Common myeloid progenitor, CD34-positive (primary cell): ENCODE results near the gene HBQ1. TPM values are rescaled to one million over a fixed set of nuclear protein-coding genes. Genes with fewer than 3 reads are reported as not detected.

Experiments
- CTCF ChIA-PET: fragments of 350-600 bp; sonication (Branson Sonifier 250); formaldehyde crosslinking; loops from one replicate; lab custom pipeline; 2021; ENCODE audit warnings: antibody characterized with exemption; lab: Charles Lee
- POLR2A ChIA-PET: fragments of 350-600 bp; sonication (Branson Sonifier 250); formaldehyde crosslinking; loops from one replicate; lab custom pipeline; 2021; ENCODE audit warnings: antibody characterized with exemption; lab: Charles Lee
- DNase-seq, 3 donors: peaks; one replicate each; pipeline versions ENCODE4 v3.0.0 to v3.0.0-alpha.2; 2013
- H3K27ac ChIP-seq, 2 experiments: 1 replicate in 1 of 2; 2 replicates in 1 of 2; pipeline ENCODE4 v1.7.0; 2013; ENCODE audit warnings: inconsistent platforms in 2 of 2, low read length in 2 of 2, mild to moderate bottlenecking in 2 of 2, low read depth in 1 of 2, moderate library complexity in 1 of 2; ENCODE audit not compliant: severe bottlenecking in 2 of 2, insufficient read depth in 1 of 2, poor library complexity in 1 of 2
- H3K27me3 ChIP-seq, 5 experiments: replicated peaks in 2 of 5; 1 replicate in 3 of 5; 2 replicates in 2 of 5; pipeline versions ENCODE4 v1.6.1 to v1.7.0; 2013; ENCODE audit warnings: low read length in 4 of 5, mild to moderate bottlenecking in 2 of 5, moderate library complexity in 2 of 5, inconsistent platforms in 1 of 5; ENCODE audit not compliant: insufficient read depth in 5 of 5, control insufficient read depth in 4 of 5
- H3K36me3 ChIP-seq, 4 experiments: 1 replicate in 2 of 4; 2 replicates in 2 of 4; pipeline versions ENCODE4 v1.6.1 to v1.7.0; 2013; ENCODE audit warnings: low read length in 3 of 4, control low read depth in 1 of 4, mild to moderate bottlenecking in 1 of 4; ENCODE audit not compliant: control insufficient read depth in 4 of 4, insufficient read depth in 4 of 4
- H3K4me1 ChIP-seq, 4 experiments: 1 replicate in 3 of 4; 2 replicates in 1 of 4; pipeline versions ENCODE4 v1.6.1 to v1.7.1; 2013; ENCODE audit warnings: low read length in 3 of 4, mild to moderate bottlenecking in 3 of 4, control low read depth in 1 of 4, inconsistent platforms in 1 of 4, moderate library complexity in 1 of 4; ENCODE audit not compliant: control insufficient read depth in 4 of 4, insufficient read depth in 4 of 4; ENCODE audit errors: control extremely low read depth in 1 of 4
- H3K4me3 ChIP-seq, 7 experiments: 1 replicate in 4 of 7; 2 replicates in 3 of 7; pipeline versions ENCODE4 v1.5.1 to v1.7.0; 2013; ENCODE audit warnings: mild to moderate bottlenecking in 7 of 7, low read length in 6 of 7, moderate library complexity in 6 of 7, inconsistent platforms in 2 of 7, low read depth in 2 of 7, control low read depth in 1 of 7; ENCODE audit not compliant: insufficient read depth in 4 of 7, control insufficient read depth in 1 of 7; ENCODE audit errors: extremely low read depth in 1 of 7
- H3K9me3 ChIP-seq, 5 experiments: 1 replicate in 4 of 5; 2 replicates in 1 of 5; pipeline versions ENCODE4 v1.6.1 to v1.7.1; 2013; ENCODE audit warnings: low read length in 4 of 5, mild to moderate bottlenecking in 2 of 5, inconsistent platforms in 1 of 5, low read depth in 1 of 5, moderate library complexity in 1 of 5; ENCODE audit not compliant: control insufficient read depth in 4 of 5, insufficient read depth in 2 of 5; ENCODE audit errors: control extremely low read depth in 1 of 5
- WGBS: methylation state at CpG from one replicate; pipeline ENCODE4 v1.1.5; 2013; ENCODE audit not compliant: insufficient coverage; 5-methylcytosine and 5-hydroxymethylcytosine counted together
- polyA plus RNA-seq: library from polyadenylated mRNA; unstranded; fragments of 120-200 nt; gene quantifications from one replicate; pipeline ENCODE4 v1.2.1, GENCODE V29; 2013

Gene HBQ1
- polyA plus RNA-seq: 2.0 TPM

DNA sequence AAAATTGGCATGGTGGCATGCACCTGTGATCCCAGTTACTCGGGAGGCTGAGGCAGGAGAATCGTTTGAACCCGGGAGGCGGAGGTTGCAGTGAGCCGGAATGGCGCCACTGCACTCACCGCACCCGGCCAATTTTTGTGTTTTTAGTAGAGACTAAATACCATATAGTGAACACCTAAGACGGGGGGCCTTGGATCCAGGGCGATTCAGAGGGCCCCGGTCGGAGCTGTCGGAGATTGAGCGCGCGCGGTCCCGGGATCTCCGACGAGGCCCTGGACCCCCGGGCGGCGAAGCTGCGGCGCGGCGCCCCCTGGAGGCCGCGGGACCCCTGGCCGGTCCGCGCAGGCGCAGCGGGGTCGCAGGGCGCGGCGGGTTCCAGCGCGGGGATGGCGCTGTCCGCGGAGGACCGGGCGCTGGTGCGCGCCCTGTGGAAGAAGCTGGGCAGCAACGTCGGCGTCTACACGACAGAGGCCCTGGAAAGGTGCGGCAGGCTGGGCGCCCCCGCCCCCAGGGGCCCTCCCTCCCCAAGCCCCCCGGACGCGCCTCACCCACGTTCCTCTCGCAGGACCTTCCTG, at the start of gene HBQ1:
HBQ1 (plus strand) TSS at position 359 of the 575 bp plus-strand sequence; CDS start at position 387, 28 bp downstream.
- peak within 1 kb of the TSS in 4 of 7 experiments; percentile 28 to 63 (median 48) for H3K4me3 ChIP-seq
- peaks cover 0 to 3% (median 0%) of the 10 kb centered on the region in 4 experiments for H3K36me3 ChIP-seq
- H3K4me1 ChIP-seq: peaks cover 0 to 24% (median 20%) of the 10 kb centered on the region in 4 experiments
- H3K9me3 ChIP-seq: no peaks in the 10 kb centered on the region
- peak; percentile 49 to 59 (median 55) for DNase-seq
- POLR2A ChIA-PET: interaction anchor here (0.5 kb wide), 1 partner anchor 21 kb away, joined by 5 read pairs; no protein-coding TSS in a partner anchor
- WGBS: 8% methylated on average over 48 of the region's 59 CpGs
- CTCF ChIA-PET: interaction anchor here (0.6 to 5.5 kb wide), 10 partner anchors 12 to 76 kb away, joined by 3 to 59 read pairs (median 4); no protein-coding TSS in a partner anchor
- H3K27me3 ChIP-seq: peaks cover 0 to 44% (median 15%) of the 10 kb centered on the region in 5 experiments
- H3K27ac ChIP-seq: no peak within 1 kb of the TSS

DNA sequence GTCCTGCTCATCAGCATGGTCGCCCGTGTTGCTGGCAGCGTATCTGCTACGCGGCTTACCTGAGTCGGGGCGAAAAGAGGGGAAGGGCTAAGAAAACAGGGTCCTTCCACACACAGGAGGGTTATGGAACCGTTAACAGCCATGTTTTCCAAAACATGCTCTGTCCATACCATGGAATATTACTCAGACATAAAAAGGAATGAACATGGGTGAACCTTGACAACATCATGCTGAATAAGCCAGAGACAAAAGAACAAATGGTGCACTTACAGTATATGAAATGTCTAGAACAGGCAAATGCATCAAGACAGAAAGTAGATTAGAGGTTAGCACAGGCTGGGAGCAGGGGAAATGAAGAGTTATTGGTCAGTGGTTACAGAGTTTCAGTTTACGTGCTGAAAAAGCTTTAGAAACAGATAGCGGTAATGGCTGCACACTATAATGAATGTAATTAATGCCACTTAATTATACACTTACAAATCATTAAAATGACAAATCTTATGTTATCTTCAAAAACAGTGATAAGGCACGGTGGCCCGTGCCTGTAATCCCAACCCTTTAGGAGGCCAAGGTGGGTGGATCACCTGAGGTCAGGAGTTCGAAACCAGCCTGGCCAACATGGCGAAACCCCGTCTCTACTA, 49.6 kb upstream of the HBQ1 start:
- peaks cover 0 to 5% (median 1%) of the 10 kb centered on the region in 4 experiments for H3K4me1 ChIP-seq
- H3K9me3 ChIP-seq: no peaks in the 10 kb centered on the region
- no peak overlapping the region for H3K27ac ChIP-seq
- H3K4me3 ChIP-seq: no peak overlapping the region
- ChIA-PET CTCF (interaction anchor here (3.1 to 5.9 kb wide), 2 partner anchors 12 to 23 kb away, joined by 10 to 34 read pairs; no protein-coding TSS in a partner anchor), POLR2A (no interaction called here)
- peaks cover 2 to 9% (median 3%) of the 10 kb centered on the region in 4 experiments for H3K36me3 ChIP-seq
- 96% methylated on average over 8 of the region's 15 CpGs for WGBS
- DNase-seq: no peak
- H3K27me3 ChIP-seq: no peaks in the 10 kb centered on the region

- Histone ChIP-seq H3K4me3 (no peak overlapping the region), H3K36me3 (peaks cover 2 to 7% (median 3%) of the 10 kb centered on the region in 4 experiments), H3K4me1 (peaks cover 0 to 6% (median 2%) of the 10 kb centered on the region in 4 experiments), H3K27me3 (no peaks in the 10 kb centered on the region), H3K9me3 (no peaks in the 10 kb centered on the region), H3K27ac (no peak overlapping the region)
- DNase-seq: no peak
- POLR2A ChIA-PET: no interaction called here
- WGBS: 96% methylated on average over 5 of the region's 7 CpGs
- CTCF ChIA-PET: interaction anchor here (1.8 to 5.3 kb wide), 3 partner anchors 14 to 60 kb away, joined by 5 to 29 read pairs (median 10); partner anchors contain the start of gene HBQ1
These were observed 48.1 kb upstream of the HBQ1 start for GRCh38 chr16:132120-132519.

- peaks cover 0 to 7% (median 3%) of the 10 kb centered on the region in 4 experiments for H3K36me3 ChIP-seq
- POLR2A ChIA-PET: no interaction called here
- CTCF ChIA-PET: interaction anchor here (1.3 to 5.3 kb wide), 5 partner anchors 8 to 58 kb away, joined by 4 to 29 read pairs (median 5); partner anchors contain the start of gene HBQ1
- H3K4me3 ChIP-seq: no peak overlapping the region
- no CpG with 5 or more reads among the region's 2 CpGs for WGBS
- no peak for DNase-seq
- H3K4me1 ChIP-seq: peaks cover 3 to 13% (median 8%) of the 10 kb centered on the region in 4 experiments
- no peak overlapping the region for H3K27ac ChIP-seq
- no peaks in the 10 kb centered on the region for H3K27me3 ChIP-seq
- H3K9me3 ChIP-seq: no peaks in the 10 kb centered on the region
These were observed 46.5 kb upstream of the HBQ1 start for GRCh38 chr16:133716-134115.

- POLR2A ChIA-PET: interaction anchor here (0.6 kb wide), 1 partner anchor 388 kb away, joined by 3 read pairs; no protein-coding TSS in a partner anchor
These were observed 42.2 kb upstream of the HBQ1 start for GRCh38 chr16:138049-138417.

GRCh38 chr16:140175-140857, 39.9 kb upstream of the HBQ1 start:
- CTCF ChIA-PET: interaction anchor here (0.9 kb wide), 1 partner anchor 11 kb away, joined by 3 read pairs; no protein-coding TSS in a partner anchor
- POLR2A ChIA-PET: no interaction called here
- H3K4me1 ChIP-seq: peaks cover 3 to 9% (median 7%) of the 10 kb centered on the region in 4 experiments
- no peaks in the 10 kb centered on the region for H3K9me3 ChIP-seq
- WGBS: 95% methylated on average over 7 of the region's 10 CpGs
- no peaks in the 10 kb centered on the region for H3K36me3 ChIP-seq
- DNase-seq: no peak
- H3K27ac ChIP-seq: no peak overlapping the region
- H3K27me3 ChIP-seq: peaks cover 0 to 2% (median 0%) of the 10 kb centered on the region in 5 experiments
- H3K4me3 ChIP-seq: no peak overlapping the region

More at GRCh38 chr16:138049-138417, 42.2 kb upstream of the HBQ1 start:
- Histone ChIP-seq H3K4me1 (peaks cover 3 to 9% (median 7%) of the 10 kb centered on the region in 4 experiments), H3K27me3 (no peaks in the 10 kb centered on the region), H3K27ac (peak overlapping the region in 1 of 2 experiments; percentile 77), H3K4me3 (peak overlapping the region; percentile 37 to 84 (median 74)), H3K9me3 (no peaks in the 10 kb centered on the region), H3K36me3 (no peaks in the 10 kb centered on the region)
- DNase-seq: peak; percentile 34 to 65 (median 41)
- CTCF ChIA-PET: interaction anchor here (0.7 kb wide), 1 partner anchor 20 kb away, joined by 3 read pairs; no protein-coding TSS in a partner anchor
- WGBS: under 1% methylated on average over 20 of the region's 30 CpGs
